Endodermal cell (in vitro differentiated cells): ENCODE measurements around the gene CEP44. TPM values are rescaled to one million over a fixed set of nuclear protein-coding genes. Genes with fewer than 3 reads are reported as not detected.

Source experiments
- DNase-seq: peaks from one replicate; pipeline ENCODE4 v3.0.0-alpha.2; 2017
- H3K27ac ChIP-seq: 2 replicates; pipeline ENCODE4 v1.5.1; 2013; ENCODE audit warnings: mild to moderate bottlenecking, low read depth, low read length, moderate library complexity
- H3K27me3 ChIP-seq: 2 replicates; pipeline ENCODE4 v1.6.1; 2013; ENCODE audit warnings: mild to moderate bottlenecking, low read length, moderate library complexity; ENCODE audit not compliant: insufficient read depth, control insufficient read depth, poor library complexity, severe bottlenecking
- H3K36me3 ChIP-seq: 2 replicates; pipeline ENCODE4 v1.7.0; 2013; ENCODE audit warnings: mild to moderate bottlenecking, low read length, moderate library complexity; ENCODE audit not compliant: control insufficient read depth, insufficient read depth
- H3K4me1 ChIP-seq: one replicate; pipeline ENCODE4 v1.7.0; 2013; ENCODE audit warnings: low read length; ENCODE audit not compliant: control insufficient read depth, insufficient read depth
- H3K4me3 ChIP-seq: 2 replicates; pipeline ENCODE4 v1.5.1; 2013; ENCODE audit warnings: mild to moderate bottlenecking, low read length, moderate library complexity
- H3K9ac ChIP-seq: 2 replicates; pipeline ENCODE4 v1.6.1; 2013; ENCODE audit warnings: mild to moderate bottlenecking, low read length, moderate library complexity; ENCODE audit not compliant: poor library complexity, severe bottlenecking; ENCODE audit errors: extremely low read depth
- H3K9me3 ChIP-seq: 2 replicates; pipeline ENCODE4 v1.6.1; 2013; ENCODE audit warnings: mild to moderate bottlenecking, low read length, moderate library complexity; ENCODE audit not compliant: control insufficient read depth
- H3K27ac Mint-ChIP-seq: 2 replicates; pipeline ENCODE4 v1.8.0; 2020; ENCODE audit warnings: mixed read lengths
- H3K27me3 Mint-ChIP-seq: 2 replicates; pipeline ENCODE4 v1.8.0; 2021; ENCODE audit warnings: mild to moderate bottlenecking, mixed read lengths; ENCODE audit not compliant: insufficient read depth
- H3K36me3 Mint-ChIP-seq: 2 replicates; pipeline ENCODE4 v1.8.0; 2020; ENCODE audit warnings: low read depth, mixed read lengths
- H3K4me1 Mint-ChIP-seq: 2 replicates; pipeline ENCODE4 v1.8.0; 2020; ENCODE audit warnings: mixed read lengths
- H3K4me3 Mint-ChIP-seq: 2 replicates; pipeline ENCODE4 v1.8.0; 2020; ENCODE audit warnings: mild to moderate bottlenecking, moderate library complexity, mixed read lengths
- H3K9me3 Mint-ChIP-seq: 2 replicates; pipeline ENCODE4 v1.8.0; 2020; ENCODE audit warnings: mild to moderate bottlenecking, mixed read lengths
- CTCF ChIP-seq: fragments of 200-600 bp; sonication (generic); conservative IDR thresholded peaks from 2 replicates; pipeline ENCODE4 v1.5.0; 2021; ENCODE audit warnings: antibody characterized with exemption, mild to moderate bottlenecking
- WGBS, 2 experiments: methylation state at CpG; one replicate each; pipeline versions ENCODE4 v1.1.5 to v1.1.7; 2013; ENCODE audit warnings: missing lambda C conversion rate in 2 of 2, mixed read lengths in 1 of 2; ENCODE audit not compliant: insufficient coverage in 1 of 2, insufficient read length in 1 of 2; 5-methylcytosine and 5-hydroxymethylcytosine counted together
- total RNA-seq, 2 donors: library from RNA; stranded (reverse); fragmentation: NEBNext Ultra II Directional in 1 of 2; extraction: Animal tissue kit (Norgen Biotek cat#: 25700) in 1 of 2; gene quantifications; 2 replicates in 1 of 2; 3 replicates in 1 of 2; pipeline ENCODE4 v1.2.1, GENCODE V29; 2021

CEP44 gene
- total RNA-seq, 2 donors from 2014 or later = 21.5 to 24.9 TPM

- Histone ChIP-seq H3K27me3 (no peaks in the 10 kb centered on the region), H3K9me3 (peaks cover 21% of the 10 kb centered on the region), H3K9ac (no peak overlapping the region), H3K4me1 (peaks cover 4% of the 10 kb centered on the region), H3K36me3 (no peaks in the 10 kb centered on the region), H3K27ac (no peak overlapping the region), H3K4me3 (no peak overlapping the region)
- no peak for TF ChIP-seq CTCF
- peaks cover 28% of the 10 kb centered on the region for H3K9me3 Mint-ChIP-seq
- WGBS, 2 experiments = 80% methylated on average over 1 to 2 of the region's 2 CpGs
- DNase-seq = no peak
- no peak overlapping the region for H3K4me3 Mint-ChIP-seq
- peaks cover 9% of the 10 kb centered on the region for H3K4me1 Mint-ChIP-seq
- peaks cover 3% of the 10 kb centered on the region for H3K36me3 Mint-ChIP-seq
- H3K27me3 Mint-ChIP-seq = no peaks in the 10 kb centered on the region
- no peak overlapping the region for H3K27ac Mint-ChIP-seq
These were observed 86.3 kb downstream of the CEP44 start for GRCh38 chr4:174369985-174370384.

GRCh38 chr4:174373821-174374220 lies 90.1 kb downstream of the CEP44 start:
- Histone ChIP-seq H3K27me3 (no peaks in the 10 kb centered on the region), H3K9ac (no peak overlapping the region), H3K27ac (no peak overlapping the region), H3K36me3 (no peaks in the 10 kb centered on the region), H3K9me3 (no peaks in the 10 kb centered on the region), H3K4me1 (peaks cover 4% of the 10 kb centered on the region), H3K4me3 (no peak overlapping the region)
- no peak overlapping the region for H3K27ac Mint-ChIP-seq
- no peaks in the 10 kb centered on the region for H3K27me3 Mint-ChIP-seq
- no peak for DNase-seq
- H3K4me1 Mint-ChIP-seq = peaks cover 10% of the 10 kb centered on the region
- TF ChIP-seq CTCF = no peak
- WGBS, 2 experiments = 93% methylated on average over 1 of the region's 1 CpG; no CpG with 5 or more reads in 1 of the 2 experiments
- no peak overlapping the region for H3K4me3 Mint-ChIP-seq
- H3K36me3 Mint-ChIP-seq = no peaks in the 10 kb centered on the region
- H3K9me3 Mint-ChIP-seq = peaks cover 14% of the 10 kb centered on the region

- no peak overlapping the region for H3K4me3 Mint-ChIP-seq
- 70 to 85% methylated on average over 3 to 8 of the region's 8 CpGs for WGBS, 2 experiments
- no peak overlapping the region for H3K27ac Mint-ChIP-seq
- peaks cover 9% of the 10 kb centered on the region for H3K4me1 Mint-ChIP-seq
- Histone ChIP-seq H3K4me1 (no peaks in the 10 kb centered on the region), H3K36me3 (no peaks in the 10 kb centered on the region), H3K27me3 (no peaks in the 10 kb centered on the region), H3K4me3 (no peak overlapping the region), H3K27ac (no peak overlapping the region), H3K9ac (no peak overlapping the region), H3K9me3 (no peaks in the 10 kb centered on the region)
- TF ChIP-seq CTCF = no peak
- peak; percentile 59 for DNase-seq
- H3K9me3 Mint-ChIP-seq = peaks cover 13% of the 10 kb centered on the region
- no peaks in the 10 kb centered on the region for H3K27me3 Mint-ChIP-seq
- no peaks in the 10 kb centered on the region for H3K36me3 Mint-ChIP-seq
These were observed 91.7 kb downstream of the CEP44 start for GRCh38 chr4:174375422-174375821.
